Astrocyte (in vitro differentiated cells and primary cell): ENCODE results near the gene LNX2.

Experiments used
- CTCF ChIP-seq: IDR thresholded peaks from 2 replicates; pipeline ENCODE4 v1.5.1; 2011; ENCODE audit warnings: low read depth, mild to moderate bottlenecking, inconsistent platforms, low read length, moderate library complexity; ENCODE audit not compliant: insufficient read depth
- EZH2 ChIP-seq: IDR thresholded peaks from 2 replicates; pipeline ENCODE4 v1.6.1; 2012; ENCODE audit warnings: mild to moderate bottlenecking, low read length, inconsistent platforms; ENCODE audit not compliant: insufficient read depth

- TF ChIP-seq EZH2 (no peak), CTCF (no peak)
Measured at GRCh38 chr13:27643334-27644132, 23.2 kb upstream of the LNX2 start.
